Kidney (tissue), 14 donors: Measurements from ENCODE around the gene GRK1. TPM values are rescaled to one million over a fixed set of nuclear protein-coding genes. Genes with fewer than 3 reads are reported as not detected.

ENCODE experiments used
- DNase-seq, 5 donors: peaks; one replicate each; pipeline ENCODE4 v3.0.0-alpha.2; 2013 to 2020
- FAIRE-seq: peaks from 2 replicates; lab custom pipeline; 2012; peaks lifted over from hg19 to GRCh38; lab: Jason Lieb, UNC
- H3K27ac ChIP-seq, 2 donors: one replicate each; pipeline ENCODE4 v1.7.0; 2013; ENCODE audit warnings: low read depth in 2 of 2, low read length in 2 of 2, inconsistent platforms in 1 of 2
- H3K27me3 ChIP-seq: one replicate; pipeline ENCODE4 v1.7.1; 2013; ENCODE audit warnings: low read length, inconsistent platforms; ENCODE audit not compliant: control insufficient read depth, insufficient read depth
- H3K36me3 ChIP-seq, 3 donors: one replicate each; pipeline versions ENCODE4 v1.7.0 to v1.7.1; 2013; ENCODE audit warnings: low read length in 3 of 3, control low read depth in 1 of 3, inconsistent platforms in 1 of 3; ENCODE audit not compliant: insufficient read depth in 3 of 3, control insufficient read depth in 2 of 3
- H3K4me1 ChIP-seq, 3 donors: one replicate each; pipeline versions ENCODE4 v1.7.0 to v1.7.1; 2013; ENCODE audit warnings: low read length in 3 of 3, inconsistent platforms in 1 of 3, low read depth in 1 of 3; ENCODE audit not compliant: control insufficient read depth in 2 of 3, insufficient read depth in 2 of 3
- H3K4me3 ChIP-seq, 3 donors: one replicate each; pipeline versions ENCODE4 v1.7.0 to v1.8.1; 2013; ENCODE audit warnings: low read length in 3 of 3, control low read depth in 1 of 3, inconsistent platforms in 1 of 3
- H3K9ac ChIP-seq, 3 donors: one replicate each; pipeline versions ENCODE4 v1.7.0 to v1.7.1; 2013; ENCODE audit warnings: low read length in 3 of 3, control low read depth in 1 of 3, inconsistent platforms in 1 of 3
- H3K9me3 ChIP-seq, 3 donors: one replicate each; pipeline versions ENCODE4 v1.7.0 to v1.7.1; 2013; ENCODE audit warnings: low read length in 3 of 3, control low read depth in 1 of 3, inconsistent platforms in 1 of 3; ENCODE audit not compliant: control insufficient read depth in 2 of 3, insufficient read depth in 1 of 3
- intact Hi-C: fragments of 100-400 bp; cut with DNase I; formaldehyde crosslinking; loops from one replicate; pipeline ENCODE4 v1.11.1; 2022
- polyA plus RNA-seq: library from polyadenylated mRNA; stranded (reverse); fragments of 350-450 nt; fragmentation: Illumina TruSeq; extraction: RNeasy Lipid Tissue Mini Kit (QIAGEN cat#74804); gene quantifications from one replicate; pipeline ENCODE4 v1.2.3, GENCODE V29; 2014; ENCODE audit warnings: low read depth, low replicate concordance; ENCODE audit not compliant: insufficient read depth
- total RNA-seq: library from RNA; stranded (reverse); fragmentation: NEBNext Ultra II Directional; extraction: Animal tissue kit (Norgen Biotek cat#: 25700); gene quantifications from one replicate; pipeline ENCODE4 v1.2.1, GENCODE V29; 2021
- TF ChIP-seq, protein P1 (sequence below): IDR thresholded peaks from 3 replicates; pipeline ENCODE4 v1.5.1; 2012; ENCODE audit warnings: mild to moderate bottlenecking, moderate library complexity, borderline replicate concordance; ENCODE audit not compliant: insufficient read depth; ENCODE audit errors: extremely low read depth
- donor health status: control.
- donor health status: control.
- donor health status: control.
- donor health status: control.
- donor health status: control.
- donor health status: DM: yes; HTN: yes; CAD: no.
- donor health status: Normal renal cell carcinoma (clear cell type).

The GRK1 gene
- total and polyA plus RNA-seq, 2 donors from 2014 or later, result not detected

GRCh38 chr13:113749507-113749906, 82.5 kb downstream of the GRK1 start:
- TF ChIP-seq, protein P1, sequence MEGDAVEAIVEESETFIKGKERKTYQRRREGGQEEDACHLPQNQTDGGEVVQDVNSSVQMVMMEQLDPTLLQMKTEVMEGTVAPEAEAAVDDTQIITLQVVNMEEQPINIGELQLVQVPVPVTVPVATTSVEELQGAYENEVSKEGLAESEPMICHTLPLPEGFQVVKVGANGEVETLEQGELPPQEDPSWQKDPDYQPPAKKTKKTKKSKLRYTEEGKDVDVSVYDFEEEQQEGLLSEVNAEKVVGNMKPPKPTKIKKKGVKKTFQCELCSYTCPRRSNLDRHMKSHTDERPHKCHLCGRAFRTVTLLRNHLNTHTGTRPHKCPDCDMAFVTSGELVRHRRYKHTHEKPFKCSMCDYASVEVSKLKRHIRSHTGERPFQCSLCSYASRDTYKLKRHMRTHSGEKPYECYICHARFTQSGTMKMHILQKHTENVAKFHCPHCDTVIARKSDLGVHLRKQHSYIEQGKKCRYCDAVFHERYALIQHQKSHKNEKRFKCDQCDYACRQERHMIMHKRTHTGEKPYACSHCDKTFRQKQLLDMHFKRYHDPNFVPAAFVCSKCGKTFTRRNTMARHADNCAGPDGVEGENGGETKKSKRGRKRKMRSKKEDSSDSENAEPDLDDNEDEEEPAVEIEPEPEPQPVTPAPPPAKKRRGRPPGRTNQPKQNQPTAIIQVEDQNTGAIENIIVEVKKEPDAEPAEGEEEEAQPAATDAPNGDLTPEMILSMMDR, result no peak
- FAIRE-seq (no peak), DNase-seq (no peak)
- Histone ChIP-seq H3K27me3 (no peaks in the 10 kb centered on the region), H3K9ac (no peak overlapping the region), H3K4me1 (peaks cover 0 to 3% (median 0%) of the 10 kb centered on the region in 3 donors), H3K36me3 (no peaks in the 10 kb centered on the region), H3K27ac (no peak overlapping the region), H3K9me3 (no peaks in the 10 kb centered on the region), H3K4me3 (no peak overlapping the region)
- intact Hi-C loops, result no loop called here

DNA sequence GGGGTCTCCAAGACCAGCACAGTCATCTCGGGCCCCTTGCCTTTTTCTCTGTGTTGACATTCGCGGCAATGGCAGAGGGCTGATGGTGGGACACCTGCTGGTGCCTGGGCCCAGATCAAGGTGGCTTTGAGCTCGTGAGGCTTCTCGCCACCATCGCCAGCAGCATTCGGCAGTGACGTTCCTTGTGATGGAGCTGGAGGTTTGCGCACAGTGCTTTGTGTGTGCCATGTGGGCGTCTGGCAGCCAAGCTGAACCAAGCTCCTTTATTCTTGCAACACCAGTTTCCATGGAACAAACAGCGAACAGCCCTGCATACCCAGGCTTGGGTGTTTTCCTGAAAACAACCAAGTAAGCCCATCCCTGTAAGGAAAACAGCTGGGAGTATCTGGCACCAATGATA, 82.9 kb downstream of the GRK1 start:
- H3K36me3 ChIP-seq, result no peaks in the 10 kb centered on the region
- no peak for DNase-seq

DNA sequence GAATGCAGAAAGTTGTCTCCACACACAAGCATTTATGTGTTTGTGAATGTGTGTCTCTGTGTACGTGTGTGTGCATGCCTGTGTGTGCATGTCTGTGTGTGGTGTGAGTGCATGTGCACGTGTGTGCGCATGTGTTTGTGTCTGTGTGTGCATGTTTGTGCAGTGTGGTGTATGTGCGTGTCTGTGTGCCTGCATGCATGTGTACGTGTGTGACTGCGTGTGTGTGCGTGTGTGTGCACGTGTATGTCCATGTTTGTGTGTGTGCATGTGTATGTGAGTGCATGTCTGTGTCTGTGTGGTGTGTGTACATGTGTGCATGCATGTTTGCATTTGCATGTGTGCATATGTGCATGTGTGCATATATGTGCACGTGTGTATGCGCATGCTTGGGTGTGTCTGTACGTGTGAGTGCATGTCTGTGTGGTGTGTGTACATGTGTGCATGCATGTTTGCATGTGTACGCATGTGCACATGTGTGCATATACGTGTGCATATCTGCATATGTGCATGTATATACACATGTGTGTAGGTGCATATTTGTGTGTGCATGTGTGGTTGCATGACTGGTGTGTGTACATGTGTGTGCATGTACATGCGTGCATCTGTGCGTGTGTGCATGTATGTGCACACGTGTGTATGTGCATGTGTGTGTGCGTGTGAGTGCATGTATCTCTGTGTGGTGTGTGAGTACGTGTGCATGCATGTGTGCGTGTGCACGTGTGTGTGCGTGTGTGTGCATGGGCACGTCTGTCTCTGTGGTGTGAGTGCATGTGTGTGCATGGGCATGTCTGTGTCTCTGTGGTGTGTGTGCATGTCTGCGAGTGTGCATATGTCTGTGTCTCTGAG, 83.8 kb downstream of the GRK1 start:
- no peak for FAIRE-seq
- TF ChIP-seq, protein P1, result no peak
- intact Hi-C loops, result no loop called here

More for the DNA sequence above, 82.9 kb downstream of the GRK1 start:
- Histone ChIP-seq H3K27me3 (no peaks in the 10 kb centered on the region), H3K9ac (no peak overlapping the region), H3K4me3 (no peak overlapping the region), H3K4me1 (peaks cover 0 to 3% (median 0%) of the 10 kb centered on the region in 3 donors), H3K9me3 (no peaks in the 10 kb centered on the region), H3K27ac (no peak overlapping the region)
- TF ChIP-seq, protein P1, result no peak
- FAIRE-seq, result no peak
- intact Hi-C loops, result no loop called here

More for the DNA sequence above, 83.8 kb downstream of the GRK1 start:
- Histone ChIP-seq H3K9me3 (no peaks in the 10 kb centered on the region), H3K9ac (no peak overlapping the region), H3K36me3 (no peaks in the 10 kb centered on the region), H3K27ac (no peak overlapping the region), H3K4me3 (no peak overlapping the region), H3K27me3 (no peaks in the 10 kb centered on the region), H3K4me1 (peaks cover 0 to 3% (median 0%) of the 10 kb centered on the region in 3 donors)
- no peak for DNase-seq
